NCI-H1417 (cell line): Measurements from ENCODE around the gene HMCES.
"Not testable (repeated sequence)": the region's sequence is repeated elsewhere in the genome, so short reads cannot be mapped to it uniquely, and the experiment has no call there.

Experiments used
- DNase-seq, 3 experiments: peaks; one replicate each; lab custom pipeline; 2025; lab: John Stamatoyannopoulos, UW

The HMCES gene

GRCh38 chr3:129257609-129258008 is 21.1 kb upstream of the HMCES start:
- no peak for DNase-seq

DNA sequence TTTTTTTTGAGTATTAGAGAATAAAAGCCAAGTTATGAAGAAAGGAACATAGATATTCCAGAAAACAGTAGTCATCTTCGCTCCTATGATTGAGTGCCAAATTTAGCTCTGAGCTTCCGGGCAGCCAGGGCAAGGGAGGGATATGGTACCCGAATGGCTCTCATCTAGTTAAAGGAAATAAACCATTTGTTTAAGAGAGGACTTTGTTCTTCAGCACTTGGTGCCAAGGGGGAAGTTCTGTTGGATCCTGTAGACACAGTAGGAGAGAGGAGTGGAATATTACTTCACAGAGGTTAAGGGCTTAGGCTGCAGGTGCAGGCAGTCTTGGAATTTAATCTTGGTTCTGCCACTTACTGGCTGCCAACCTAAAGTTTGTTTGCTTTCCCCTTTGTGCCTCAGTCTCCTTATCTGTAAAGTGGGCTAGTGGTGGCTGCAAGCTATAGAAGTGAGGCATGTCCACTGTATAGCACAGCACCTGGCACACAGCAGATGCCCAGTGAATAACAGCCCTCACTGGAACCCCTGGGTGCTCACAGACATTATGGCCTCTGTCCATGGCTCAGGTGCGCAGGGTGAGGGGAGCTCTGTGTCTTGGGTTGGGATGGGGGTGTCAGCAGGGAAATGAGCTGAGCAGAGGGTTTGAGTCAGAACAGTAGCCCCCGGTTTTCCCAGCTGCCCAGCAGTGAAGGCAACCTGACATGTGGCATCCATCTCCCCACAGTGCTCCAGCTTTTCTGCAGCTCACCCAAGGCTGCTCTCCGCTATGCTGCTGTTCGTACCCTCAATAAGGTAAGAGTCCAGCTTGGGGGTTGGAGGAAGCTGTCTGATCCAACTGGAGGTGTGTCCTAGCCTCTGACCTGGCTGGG is 18.8 kb upstream of the HMCES start:
- DNase-seq: no peak

DNA sequence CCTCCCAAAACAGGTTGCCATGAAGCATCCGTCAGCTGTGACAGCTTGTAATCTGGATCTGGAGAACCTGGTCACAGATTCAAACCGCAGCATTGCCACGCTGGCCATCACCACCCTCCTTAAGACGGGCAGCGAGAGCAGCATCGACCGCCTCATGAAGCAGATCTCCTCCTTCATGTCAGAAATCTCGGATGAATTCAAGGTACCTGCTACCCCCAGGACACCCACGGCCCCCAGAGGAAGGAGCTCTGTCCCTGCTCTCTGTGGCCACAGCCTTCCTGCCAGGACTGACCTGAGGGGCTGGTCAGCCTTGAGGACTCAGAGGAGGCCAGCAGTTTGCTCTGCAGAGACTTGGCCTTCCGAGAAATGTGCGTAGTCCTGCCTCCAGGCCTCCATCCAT is 18.1 kb upstream of the HMCES start:
- DNase-seq: no peak

- DNase-seq: no peak
Observed at GRCh38 chr3:129261894-129262293, 16.8 kb upstream of the HMCES start.

GRCh38 chr3:129263161-129263910 is 15.3 kb upstream of the HMCES start:
- peak in 1 of 3 experiments; percentile 78 for DNase-seq

GRCh38 chr3:129264994-129265393 is 13.7 kb upstream of the HMCES start:
- not testable (repeated sequence) for DNase-seq

GRCh38 chr3:129266651-129267050 is 12.0 kb upstream of the HMCES start:
- no peak for DNase-seq

DNA sequence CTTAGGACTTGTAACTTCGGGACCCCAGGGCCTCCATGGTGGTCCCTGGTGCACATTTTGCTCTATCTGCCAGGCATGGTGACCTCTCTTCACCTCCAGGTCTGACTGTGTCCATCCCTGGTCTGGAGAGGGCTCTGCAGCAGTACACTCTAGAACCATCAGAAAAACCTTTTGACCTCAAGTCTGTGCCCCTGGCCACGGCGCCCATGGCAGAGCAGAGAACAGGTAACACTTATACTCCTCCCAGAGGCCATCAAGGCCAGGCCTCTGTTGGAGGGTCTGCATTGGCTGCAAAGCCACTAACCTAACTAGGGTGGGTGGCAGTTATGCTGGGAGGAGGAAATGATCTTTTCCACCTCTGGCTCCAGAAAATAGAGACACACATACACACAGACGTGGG is 10.3 kb upstream of the HMCES start:
- no peak for DNase-seq

- no peak for DNase-seq
Observed at GRCh38 chr3:129271674-129272073, 7.0 kb upstream of the HMCES start.

- DNase-seq: peak in 1 of 3 experiments; percentile 64
Observed at GRCh38 chr3:129276385-129276784, 2.3 kb upstream of the HMCES start.

DNA sequence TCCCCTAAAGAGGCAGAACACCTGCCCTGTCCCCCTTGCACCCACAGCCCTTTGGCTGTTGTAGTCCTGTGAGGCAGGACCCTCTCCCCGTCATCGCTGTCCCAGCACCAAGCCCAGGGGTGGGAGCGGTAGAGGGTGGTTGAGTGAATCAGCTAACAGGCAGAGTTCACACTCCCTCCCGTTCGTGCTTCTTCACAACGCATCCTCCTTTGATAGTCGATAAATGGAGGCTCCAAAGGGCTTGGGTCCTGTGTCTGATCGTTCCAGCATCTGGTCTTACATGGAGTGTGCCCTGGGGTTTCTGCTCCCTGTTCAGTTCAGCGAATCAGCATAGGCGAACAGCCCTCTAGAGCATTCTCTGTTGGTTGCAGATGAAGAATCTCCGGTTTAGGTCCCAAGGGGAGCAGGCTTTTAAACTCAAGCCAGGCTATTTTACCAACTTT is 820 bp upstream of the HMCES start:
- no peak for DNase-seq

DNA sequence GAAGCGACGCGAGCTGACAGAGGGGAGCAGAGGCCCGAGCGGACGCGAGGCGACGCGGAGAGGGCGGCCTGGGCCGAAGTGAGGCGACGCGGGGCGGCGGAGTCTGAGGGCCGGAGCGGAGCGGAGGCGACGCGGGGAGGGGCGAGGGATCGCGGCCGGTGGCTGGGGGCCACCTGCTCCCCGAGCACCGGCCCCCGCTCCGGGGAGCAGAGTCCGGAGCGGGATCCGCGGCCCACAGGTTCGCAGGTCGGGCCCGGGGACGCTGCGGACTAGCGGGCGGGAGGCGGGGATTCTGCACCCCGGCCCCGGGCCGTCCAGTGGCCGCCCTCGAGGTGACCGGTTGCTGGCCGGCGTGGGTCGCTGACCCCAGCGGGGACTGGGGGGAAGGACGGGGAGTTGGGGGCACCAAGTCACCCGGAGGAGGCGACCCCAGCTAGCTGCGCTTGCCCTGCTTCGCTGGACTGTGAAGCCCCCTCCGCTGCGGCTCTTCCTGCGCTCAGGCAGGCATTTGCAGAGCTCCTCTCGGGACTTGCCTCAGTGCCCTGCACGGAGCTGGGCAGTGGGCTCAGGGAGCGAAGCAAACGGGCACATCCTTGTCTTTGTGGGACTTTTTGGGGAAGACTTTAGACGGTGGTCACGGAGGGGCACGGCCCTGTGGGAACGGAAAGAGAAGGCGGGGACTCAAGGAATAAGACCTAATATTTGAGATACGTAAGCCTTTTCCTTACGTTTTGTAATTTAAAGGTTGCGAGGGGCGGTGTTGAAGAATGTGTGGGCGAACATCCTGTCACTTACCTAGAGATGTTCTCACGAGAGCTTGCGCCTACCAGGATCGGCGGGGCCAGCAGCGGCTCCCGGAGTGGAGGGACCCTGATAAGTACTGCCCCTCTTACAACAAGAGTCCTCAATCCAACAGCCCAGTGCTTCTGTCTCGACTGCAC is 566 bp downstream of the HMCES start:
- peak in 2 of 3 experiments; percentile 81 for DNase-seq

GRCh38 chr3:129280183-129280582 is 1.5 kb downstream of the HMCES start:
- no peak for DNase-seq

- DNase-seq: no peak
Observed at GRCh38 chr3:129281726-129282125, 3.1 kb downstream of the HMCES start.

- no peak for DNase-seq
Observed at GRCh38 chr3:129282727-129283327, 4.2 kb downstream of the HMCES start.

DNA sequence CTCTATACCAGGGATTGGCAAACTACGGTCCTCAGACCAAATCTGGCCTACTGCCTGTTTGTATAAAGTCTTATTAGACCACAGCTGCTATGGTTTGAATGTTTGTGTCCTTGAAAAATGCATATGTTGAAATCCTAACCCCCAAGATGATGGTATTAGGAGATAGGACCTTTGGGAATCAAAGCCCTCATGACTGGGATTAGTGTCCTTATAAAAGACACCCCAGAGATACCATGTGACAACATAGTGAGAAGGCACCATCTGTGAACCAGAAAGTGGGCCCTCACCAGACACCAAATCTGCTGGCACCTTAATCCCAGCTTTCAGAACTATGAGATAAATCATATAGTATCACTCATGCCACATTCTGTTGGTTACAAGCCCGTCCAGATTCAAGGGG is 7.4 kb downstream of the HMCES start:
- no peak for DNase-seq

GRCh38 chr3:129288446-129288845 is 9.8 kb downstream of the HMCES start:
- no peak for DNase-seq

GRCh38 chr3:129289201-129289921 is 10.7 kb downstream of the HMCES start:
- no peak for DNase-seq

GRCh38 chr3:129291236-129291886 is 12.7 kb downstream of the HMCES start:
- DNase-seq: no peak

DNA sequence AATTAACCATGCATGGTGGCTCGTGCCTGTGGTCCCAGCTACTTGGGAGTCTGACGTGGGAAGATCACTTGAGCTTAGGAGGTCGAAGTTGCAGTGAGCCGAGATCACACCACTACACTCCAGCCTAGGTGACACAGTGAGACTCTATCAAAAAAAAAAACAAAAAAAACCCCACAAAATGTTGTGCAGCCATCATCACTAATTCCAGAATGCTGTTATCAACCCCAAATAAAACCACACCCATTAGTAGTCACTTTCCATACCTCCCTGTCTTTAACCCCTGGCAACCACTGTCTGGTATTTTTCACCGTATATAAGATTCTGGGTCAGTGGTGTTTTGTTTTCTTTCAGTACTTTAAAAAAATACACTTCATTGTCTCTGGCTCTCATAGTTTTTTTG is 16.6 kb downstream of the HMCES start:
- no peak for DNase-seq
